T-helper 2 cell treated with Interferon-gamma antibody and Interleukin-4, amounts not matched to agents 5 μg/mL and 100 μg/mL, for 36 hours (primary cell): ENCODE measurements around the gene HABP2.

Experiments
- DNase-seq: peaks from one replicate; pipeline ENCODE4 v3.0.0; 2021; ENCODE audit warnings: low spot score
- H3K27ac Mint-ChIP-seq: one replicate; pipeline ENCODE4 v1.8.0; 2021; ENCODE audit warnings: mild to moderate bottlenecking, mixed read lengths
- H3K27me3 Mint-ChIP-seq: one replicate; pipeline ENCODE4 v1.8.0; 2021; ENCODE audit warnings: low read depth, mixed read lengths
- H3K36me3 Mint-ChIP-seq: one replicate; pipeline ENCODE4 v1.8.0; 2021; ENCODE audit warnings: low read depth, mixed read lengths
- H3K4me1 Mint-ChIP-seq: one replicate; pipeline ENCODE4 v1.8.0; 2021; ENCODE audit warnings: low read depth, mixed read lengths
- H3K4me3 Mint-ChIP-seq: one replicate; pipeline ENCODE4 v1.8.0; 2022; ENCODE audit warnings: mild to moderate bottlenecking, moderate library complexity, mixed read lengths
- H3K9me3 Mint-ChIP-seq: one replicate; pipeline ENCODE4 v1.8.0; 2021; ENCODE audit warnings: mixed read lengths

Gene HABP2

GRCh38 chr10:113576852-113577251 is 24.0 kb downstream of the HABP2 start:
- no peak overlapping the region for H3K27ac Mint-ChIP-seq
- no peak overlapping the region for H3K4me3 Mint-ChIP-seq
- H3K9me3 Mint-ChIP-seq = no peaks in the 10 kb centered on the region
- H3K27me3 Mint-ChIP-seq = peaks cover 2% of the 10 kb centered on the region
- DNase-seq = no peak
- no peaks in the 10 kb centered on the region for H3K4me1 Mint-ChIP-seq
- no peaks in the 10 kb centered on the region for H3K36me3 Mint-ChIP-seq

GRCh38 chr10:113578773-113579172 is 25.9 kb downstream of the HABP2 start:
- Mint-ChIP-seq H3K4me3 (no peak overlapping the region), H3K4me1 (no peaks in the 10 kb centered on the region), H3K9me3 (no peaks in the 10 kb centered on the region), H3K27me3 (peaks cover 2% of the 10 kb centered on the region), H3K27ac (no peak overlapping the region), H3K36me3 (no peaks in the 10 kb centered on the region)
- DNase-seq = no peak

- no peak for DNase-seq
- Mint-ChIP-seq H3K27me3 (peaks cover 4% of the 10 kb centered on the region), H3K36me3 (no peaks in the 10 kb centered on the region), H3K4me3 (no peak overlapping the region), H3K9me3 (no peaks in the 10 kb centered on the region), H3K4me1 (no peaks in the 10 kb centered on the region), H3K27ac (no peak overlapping the region)
Measured at GRCh38 chr10:113581092-113581491, 28.2 kb downstream of the HABP2 start.

- peaks cover 4% of the 10 kb centered on the region for H3K27me3 Mint-ChIP-seq
- no peak overlapping the region for H3K4me3 Mint-ChIP-seq
- H3K4me1 Mint-ChIP-seq = no peaks in the 10 kb centered on the region
- no peak overlapping the region for H3K27ac Mint-ChIP-seq
- DNase-seq = no peak
- no peaks in the 10 kb centered on the region for H3K9me3 Mint-ChIP-seq
- no peaks in the 10 kb centered on the region for H3K36me3 Mint-ChIP-seq
Measured at GRCh38 chr10:113583571-113583970, 30.7 kb downstream of the HABP2 start.

GRCh38 chr10:113585949-113586348 is 33.1 kb downstream of the HABP2 start:
- DNase-seq = no peak
- H3K36me3 Mint-ChIP-seq = no peaks in the 10 kb centered on the region
- H3K27ac Mint-ChIP-seq = no peak overlapping the region
- no peaks in the 10 kb centered on the region for H3K9me3 Mint-ChIP-seq
- H3K27me3 Mint-ChIP-seq = peaks cover 4% of the 10 kb centered on the region
- H3K4me1 Mint-ChIP-seq = no peaks in the 10 kb centered on the region
- no peak overlapping the region for H3K4me3 Mint-ChIP-seq

- no peak overlapping the region for H3K27ac Mint-ChIP-seq
- no peak overlapping the region for H3K4me3 Mint-ChIP-seq
- H3K4me1 Mint-ChIP-seq = no peaks in the 10 kb centered on the region
- no peaks in the 10 kb centered on the region for H3K9me3 Mint-ChIP-seq
- H3K27me3 Mint-ChIP-seq = peaks cover 1% of the 10 kb centered on the region
- no peaks in the 10 kb centered on the region for H3K36me3 Mint-ChIP-seq
- no peak for DNase-seq
Measured at GRCh38 chr10:113589201-113589770, 36.4 kb downstream of the HABP2 start.

- Mint-ChIP-seq H3K27me3 (no peaks in the 10 kb centered on the region), H3K36me3 (no peaks in the 10 kb centered on the region), H3K9me3 (no peaks in the 10 kb centered on the region), H3K27ac (no peak overlapping the region), H3K4me3 (no peak overlapping the region), H3K4me1 (no peaks in the 10 kb centered on the region)
- no peak for DNase-seq
Measured at GRCh38 chr10:113590581-113590980, 37.7 kb downstream of the HABP2 start.

- Mint-ChIP-seq H3K4me1 (no peaks in the 10 kb centered on the region), H3K9me3 (no peaks in the 10 kb centered on the region), H3K27ac (no peak overlapping the region), H3K27me3 (no peaks in the 10 kb centered on the region), H3K36me3 (no peaks in the 10 kb centered on the region), H3K4me3 (no peak overlapping the region)
- no peak for DNase-seq
Measured at GRCh38 chr10:113592380-113592779, 39.5 kb downstream of the HABP2 start.

GRCh38 chr10:113594652-113595051 is 41.8 kb downstream of the HABP2 start:
- H3K36me3 Mint-ChIP-seq = no peaks in the 10 kb centered on the region

GRCh38 chr10:113600569-113600968 is 47.7 kb downstream of the HABP2 start:
- Mint-ChIP-seq H3K27ac (no peak overlapping the region), H3K9me3 (no peaks in the 10 kb centered on the region), H3K4me3 (no peak overlapping the region), H3K36me3 (no peaks in the 10 kb centered on the region), H3K4me1 (no peaks in the 10 kb centered on the region), H3K27me3 (no peaks in the 10 kb centered on the region)
- DNase-seq = no peak

More at GRCh38 chr10:113594652-113595051, 41.8 kb downstream of the HABP2 start:
- Mint-ChIP-seq H3K27me3 (no peaks in the 10 kb centered on the region), H3K9me3 (no peaks in the 10 kb centered on the region), H3K27ac (no peak overlapping the region), H3K4me3 (no peak overlapping the region), H3K4me1 (no peaks in the 10 kb centered on the region)
- DNase-seq = no peak

GRCh38 chr10:113603057-113603777 is 50.4 kb downstream of the HABP2 start:
- H3K4me3 Mint-ChIP-seq = no peak overlapping the region
- no peaks in the 10 kb centered on the region for H3K36me3 Mint-ChIP-seq
- no peak overlapping the region for H3K27ac Mint-ChIP-seq
- no peaks in the 10 kb centered on the region for H3K4me1 Mint-ChIP-seq
- H3K9me3 Mint-ChIP-seq = no peaks in the 10 kb centered on the region
- peaks cover under 1% of the 10 kb centered on the region for H3K27me3 Mint-ChIP-seq
- no peak for DNase-seq

- Mint-ChIP-seq H3K4me1 (no peaks in the 10 kb centered on the region), H3K27ac (no peak overlapping the region), H3K9me3 (no peaks in the 10 kb centered on the region), H3K4me3 (no peak overlapping the region), H3K27me3 (peaks cover 1% of the 10 kb centered on the region), H3K36me3 (no peaks in the 10 kb centered on the region)
- no peak for DNase-seq
Measured at GRCh38 chr10:113604572-113604971, 51.7 kb downstream of the HABP2 start.

- Mint-ChIP-seq H3K27ac (no peak overlapping the region), H3K4me3 (no peak overlapping the region), H3K9me3 (no peaks in the 10 kb centered on the region), H3K36me3 (no peaks in the 10 kb centered on the region), H3K4me1 (no peaks in the 10 kb centered on the region), H3K27me3 (peaks cover 1% of the 10 kb centered on the region)
- DNase-seq = no peak
Measured at GRCh38 chr10:113605268-113605978, 52.6 kb downstream of the HABP2 start.

GRCh38 chr10:113609704-113610108 is 56.9 kb downstream of the HABP2 start:
- H3K9me3 Mint-ChIP-seq = no peaks in the 10 kb centered on the region
- no peak overlapping the region for H3K4me3 Mint-ChIP-seq
- no peaks in the 10 kb centered on the region for H3K4me1 Mint-ChIP-seq
- DNase-seq = no peak
- H3K36me3 Mint-ChIP-seq = no peaks in the 10 kb centered on the region
- H3K27ac Mint-ChIP-seq = no peak overlapping the region
- H3K27me3 Mint-ChIP-seq = peaks cover 1% of the 10 kb centered on the region
